Keratinocyte (primary cell): Measurements from ENCODE around the gene TMA7. TPM values are rescaled to one million over a fixed set of nuclear protein-coding genes. Genes with fewer than 3 reads are reported as not detected.

Source experiments
- DNase-seq: peaks from one replicate; pipeline ENCODE4 v3.0.0-alpha.2; 2011; ENCODE audit warnings: low read depth, missing footprints, low spot score
- FAIRE-seq: peaks from 2 replicates; lab custom pipeline; 2011; peaks lifted over from hg19 to GRCh38; lab: Jason Lieb, UNC
- H2AFZ ChIP-seq: 2 replicates; pipeline ENCODE4 v1.6.0; 2012; ENCODE audit warnings: low read length, control low read depth, inconsistent platforms; ENCODE audit not compliant: control insufficient read depth
- H3K27ac ChIP-seq: 2 replicates; pipeline ENCODE4 v1.5.1; 2011; ENCODE audit warnings: low read length; ENCODE audit not compliant: control insufficient read depth, insufficient read depth
- H3K27me3 ChIP-seq: 3 replicates; pipeline ENCODE4 v1.6.0; 2011; ENCODE audit warnings: low read length; ENCODE audit not compliant: control insufficient read depth, insufficient read depth; ENCODE audit errors: extremely low read depth
- H3K36me3 ChIP-seq, 2 experiments: 2 replicates in 1 of 2; 3 replicates in 1 of 2; pipeline ENCODE4 v1.5.1; 2011; ENCODE audit warnings: low read length in 2 of 2, mild to moderate bottlenecking in 1 of 2; ENCODE audit not compliant: control insufficient read depth in 2 of 2, insufficient read depth in 2 of 2; ENCODE audit errors: extremely low read depth in 1 of 2
- H3K4me1 ChIP-seq: 3 replicates; pipeline ENCODE4 v1.5.1; 2011; ENCODE audit warnings: low read length; ENCODE audit not compliant: control insufficient read depth, insufficient read depth; ENCODE audit errors: extremely low read depth
- H3K4me2 ChIP-seq: 3 replicates; pipeline ENCODE4 v1.6.0; 2011; ENCODE audit warnings: low read depth, low read length; ENCODE audit not compliant: control insufficient read depth, insufficient read depth; ENCODE audit errors: extremely low read depth
- H3K4me3 ChIP-seq, 3 experiments: fragments of 200-600 bp in 1 of 3; sonication (generic) in 1 of 3; 2 replicates in 2 of 3; 3 replicates in 1 of 3; pipeline ENCODE4 v1.5.1; 2011 to 2016; ENCODE audit warnings: low read length in 3 of 3, mild to moderate bottlenecking in 3 of 3, control low read depth in 2 of 3, inconsistent platforms in 1 of 3, low read depth in 1 of 3, mixed read lengths in 1 of 3, mixed run types in 1 of 3, moderate library complexity in 1 of 3; ENCODE audit not compliant: control insufficient read depth in 2 of 3, insufficient read depth in 2 of 3; ENCODE audit errors: extremely low read depth in 1 of 3
- H3K79me2 ChIP-seq: 2 replicates; pipeline ENCODE4 v1.6.0; 2012; ENCODE audit warnings: low read length; ENCODE audit not compliant: control insufficient read depth, insufficient read depth
- H3K9ac ChIP-seq: 3 replicates; pipeline ENCODE4 v1.6.0; 2011; ENCODE audit warnings: low read length; ENCODE audit not compliant: control insufficient read depth, insufficient read depth; ENCODE audit errors: extremely low read depth
- H3K9me1 ChIP-seq: 3 replicates; pipeline ENCODE4 v1.6.0; 2011; ENCODE audit warnings: low read length; ENCODE audit not compliant: control insufficient read depth, insufficient read depth; ENCODE audit errors: extremely low read depth
- H3K9me3 ChIP-seq: 2 replicates; pipeline ENCODE4 v1.5.1; 2012; ENCODE audit warnings: low read depth, low read length; ENCODE audit not compliant: control insufficient read depth
- H4K20me1 ChIP-seq: 3 replicates; pipeline ENCODE4 v1.6.0; 2011; ENCODE audit warnings: low read length; ENCODE audit not compliant: control insufficient read depth, insufficient read depth; ENCODE audit errors: extremely low read depth
- CTCF ChIP-seq, 3 experiments: IDR thresholded peaks in 1 of 3; conservative IDR thresholded peaks in 1 of 3; optimal IDR thresholded peaks in 1 of 3; 2 replicates in 2 of 3; 3 replicates in 1 of 3; pipeline versions ENCODE3 to v1.5.1; 2011; ENCODE audit warnings: low read length in 3 of 3, mild to moderate bottlenecking in 3 of 3, moderate library complexity in 2 of 3, control low read depth in 1 of 3, inconsistent platforms in 1 of 3; ENCODE audit not compliant: insufficient read depth in 2 of 3; ENCODE audit errors: extremely low read depth in 1 of 3
- EZH2 ChIP-seq: IDR thresholded peaks from one replicate; pipeline ENCODE4 v1.6.1; 2012; ENCODE audit warnings: inconsistent platforms, mild to moderate bottlenecking, low read length, moderate library complexity
- dilution Hi-C: fragments of 300-500 bp; cut with MboI; formaldehyde crosslinking; loops from one replicate; pipeline ENCODE4 v1.7.0; 2020; ENCODE audit warnings: low sequenced_read_pairs; ENCODE audit not compliant: extremely low pct_ligation_motif_present
- polyA plus RNA-seq, 5 experiments: library from polyadenylated mRNA; depleted of rRNA in 3 of 5; stranded (reverse) in 3 of 5; stranded (forward) in 1 of 5; unstranded in 1 of 5; fragments of >200 nt; gene quantifications; 1 replicate in 1 of 5; 2 replicates in 3 of 5; 3 replicates in 1 of 5; pipeline versions ENCODE4 v1.2.1 to v1.2.3, GENCODE V29; 2011 to 2012; ENCODE audit warnings: missing spikeins in 2 of 5, low read depth in 1 of 5, low replicate concordance in 1 of 5

TMA7 gene
- polyA plus RNA-seq, 1 donor (not counting 4 experiments of a cell fraction or from before 2014, with no cell fraction given) = 418 TPM

- no peaks in the 10 kb centered on the region for H3K27me3 ChIP-seq
- no peak overlapping the region for H3K4me2 ChIP-seq
- FAIRE-seq (no peak), DNase-seq (no peak)
- no peak overlapping the region for H3K27ac ChIP-seq
- TF ChIP-seq EZH2 = no peak
- no peak for TF ChIP-seq CTCF (optimal IDR thresholded peaks at IDR 0.05 in 1 of 3, IDR thresholded peaks at IDR 0.05 in 1 of 3, conservative IDR thresholded peaks at IDR 0.05 in 1 of 3; ENCODE audit: extremely low read depth in 1 of 3, insufficient read depth in 2 of 3, low read length in 3 of 3)
- peaks cover 3% of the 10 kb centered on the region for H3K9me1 ChIP-seq
- no peak overlapping the region for H2AFZ ChIP-seq
- peaks cover 10% of the 10 kb centered on the region for H4K20me1 ChIP-seq
- dilution Hi-C loops = no loop called here
- peaks cover 64 to 91% of the 10 kb centered on the region in 2 experiments for H3K36me3 ChIP-seq
- H3K4me1 ChIP-seq = peaks cover 12% of the 10 kb centered on the region
- H3K79me2 ChIP-seq = no peaks in the 10 kb centered on the region
- H3K9me3 ChIP-seq = no peaks in the 10 kb centered on the region
- no peak overlapping the region for H3K9ac ChIP-seq
- no peak overlapping the region for H3K4me3 ChIP-seq
Measured at GRCh38 chr3:48410205-48411040, 29.6 kb upstream of the TMA7 start.

- H3K4me1 ChIP-seq = peaks cover 12% of the 10 kb centered on the region
- DNase-seq = no peak
- H3K4me2 ChIP-seq = no peak overlapping the region
- peaks cover 3% of the 10 kb centered on the region for H3K9me1 ChIP-seq
- H3K27me3 ChIP-seq = no peaks in the 10 kb centered on the region
- H4K20me1 ChIP-seq = peaks cover 10% of the 10 kb centered on the region
- FAIRE-seq = no peak
- H3K79me2 ChIP-seq = no peaks in the 10 kb centered on the region
- no peak overlapping the region for H2AFZ ChIP-seq
- no peak overlapping the region for H3K27ac ChIP-seq
- H3K36me3 ChIP-seq = peaks cover 66 to 93% of the 10 kb centered on the region in 2 experiments
- TF ChIP-seq EZH2 = no peak
- no peak for TF ChIP-seq CTCF (optimal IDR thresholded peaks at IDR 0.05 in 1 of 3, IDR thresholded peaks at IDR 0.05 in 1 of 3, conservative IDR thresholded peaks at IDR 0.05 in 1 of 3; ENCODE audit: extremely low read depth in 1 of 3, insufficient read depth in 2 of 3, low read length in 3 of 3)
- no peak overlapping the region for H3K9ac ChIP-seq
- dilution Hi-C loops = no loop called here
- H3K4me3 ChIP-seq = no peak overlapping the region
- H3K9me3 ChIP-seq = no peaks in the 10 kb centered on the region
Measured at GRCh38 chr3:48411041-48411588, 28.9 kb upstream of the TMA7 start.
